ENCODE measurements around the gene MOB3A. TPM values are rescaled to one million over a fixed set of nuclear protein-coding genes. Genes with fewer than 3 reads are reported as not detected.

The MOB3A gene
- polyA plus RNA-seq, 1 donor (not counting 4 experiments of a cell fraction or from before 2014, with no cell fraction given), result 34.2 TPM

DNA sequence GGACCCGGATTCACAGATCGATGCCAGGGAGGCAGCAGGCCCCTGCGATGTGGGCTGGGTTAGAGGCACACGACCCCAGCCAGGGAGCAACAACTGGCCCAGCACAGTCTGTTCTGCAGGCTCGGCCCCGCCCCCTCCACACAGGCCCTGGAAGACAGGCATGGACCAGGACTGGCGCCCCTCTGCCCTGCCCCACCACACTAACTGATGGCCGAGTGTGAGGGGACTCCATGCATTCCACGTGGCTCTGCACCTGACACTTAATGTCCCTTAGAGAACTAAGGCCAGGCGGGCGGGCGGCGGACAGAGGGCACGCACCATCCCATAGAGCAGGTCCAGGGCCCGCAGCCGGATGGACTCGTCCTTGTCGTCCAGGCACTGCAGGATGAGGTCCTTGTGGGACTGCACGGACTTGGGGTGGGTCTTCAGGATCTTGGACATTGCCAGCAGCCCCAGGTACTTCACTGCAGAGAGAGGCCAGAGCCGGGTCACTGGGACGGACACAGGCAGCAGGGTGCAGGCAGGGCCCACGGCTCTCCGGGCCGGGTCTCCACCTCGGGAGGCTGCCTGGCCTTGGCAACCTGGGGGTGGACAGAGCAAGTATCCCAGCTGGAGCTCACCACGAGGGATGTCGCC, 25.4 kb upstream of the MOB3A start:
- Histone ChIP-seq H3K4me1 (ENCODE audit: control insufficient read depth, extremely low read depth, insufficient read depth, low read length) (no peaks in the 10 kb centered on the region), H2AFZ (ENCODE audit: control insufficient read depth, low read length) (no peak overlapping the region), H3K9me1 (ENCODE audit: control insufficient read depth, extremely low read depth, insufficient read depth, low read length) (no peaks in the 10 kb centered on the region), H3K27me3 (ENCODE audit: control insufficient read depth, extremely low read depth, insufficient read depth, low read length) (no peaks in the 10 kb centered on the region), H3K36me3 (ENCODE audit: control insufficient read depth in 2 of 2, extremely low read depth in 1 of 2, insufficient read depth in 2 of 2, low read length in 2 of 2) (peaks cover 41 to 52% of the 10 kb centered on the region in 2 experiments), H3K4me2 (ENCODE audit: control insufficient read depth, extremely low read depth, insufficient read depth, low read depth, low read length) (no peak overlapping the region), H3K9ac (ENCODE audit: control insufficient read depth, extremely low read depth, insufficient read depth, low read length) (no peak overlapping the region), H3K4me3 (ENCODE audit: control insufficient read depth in 2 of 3, extremely low read depth in 1 of 3, insufficient read depth in 2 of 3, low read depth in 1 of 3, low read length in 3 of 3) (no peak overlapping the region), H4K20me1 (ENCODE audit: control insufficient read depth, extremely low read depth, insufficient read depth, low read length) (no peaks in the 10 kb centered on the region), H3K79me2 (ENCODE audit: control insufficient read depth, insufficient read depth, low read length) (peaks cover 2% of the 10 kb centered on the region), H3K9me3 (ENCODE audit: control insufficient read depth, low read depth, low read length) (no peaks in the 10 kb centered on the region), H3K27ac (ENCODE audit: control insufficient read depth, insufficient read depth, low read length) (no peak overlapping the region)
- FAIRE-seq (no peak), DNase-seq (ENCODE audit: low read depth, low spot score) (no peak)
- TF ChIP-seq EZH2 (IDR thresholded peaks at IDR 0.05; ENCODE audit: low read length) (no peak), CTCF (optimal IDR thresholded peaks at IDR 0.05 in 1 of 3, IDR thresholded peaks at IDR 0.05 in 1 of 3, conservative IDR thresholded peaks at IDR 0.05 in 1 of 3; ENCODE audit: extremely low read depth in 1 of 3, insufficient read depth in 2 of 3, low read length in 3 of 3) (no peak)
- dilution Hi-C loops (cut with MboI; ENCODE audit: extremely low pct_ligation_motif_present, low sequenced_read_pairs), result no loop called here

- H3K27me3 ChIP-seq (ENCODE audit: control insufficient read depth, extremely low read depth, insufficient read depth, low read length), result no peaks in the 10 kb centered on the region
- no peak overlapping the region for H3K4me2 ChIP-seq (ENCODE audit: control insufficient read depth, extremely low read depth, insufficient read depth, low read depth, low read length)
- no peak for TF ChIP-seq EZH2 (IDR thresholded peaks at IDR 0.05; ENCODE audit: low read length)
- no peaks in the 10 kb centered on the region for H3K4me1 ChIP-seq (ENCODE audit: control insufficient read depth, extremely low read depth, insufficient read depth, low read length)
- dilution Hi-C loops (cut with MboI; ENCODE audit: extremely low pct_ligation_motif_present, low sequenced_read_pairs), result no loop called here
- H3K9me3 ChIP-seq (ENCODE audit: control insufficient read depth, low read depth, low read length), result no peaks in the 10 kb centered on the region
- H3K4me3 ChIP-seq (ENCODE audit: control insufficient read depth in 2 of 3, extremely low read depth in 1 of 3, insufficient read depth in 2 of 3, low read depth in 1 of 3, low read length in 3 of 3), result no peak overlapping the region
- H3K36me3 ChIP-seq (ENCODE audit: control insufficient read depth in 2 of 2, extremely low read depth in 1 of 2, insufficient read depth in 2 of 2, low read length in 2 of 2), result peaks cover 44 to 53% of the 10 kb centered on the region in 2 experiments
- no peak for DNase-seq (ENCODE audit: low read depth, low spot score)
- H3K9ac ChIP-seq (ENCODE audit: control insufficient read depth, extremely low read depth, insufficient read depth, low read length), result no peak overlapping the region
- H3K79me2 ChIP-seq (ENCODE audit: control insufficient read depth, insufficient read depth, low read length), result peaks cover 2% of the 10 kb centered on the region
- H3K27ac ChIP-seq (ENCODE audit: control insufficient read depth, insufficient read depth, low read length), result no peak overlapping the region
- no peak for FAIRE-seq
- no peak overlapping the region for H2AFZ ChIP-seq (ENCODE audit: control insufficient read depth, low read length)
- H3K9me1 ChIP-seq (ENCODE audit: control insufficient read depth, extremely low read depth, insufficient read depth, low read length), result no peaks in the 10 kb centered on the region
- H4K20me1 ChIP-seq (ENCODE audit: control insufficient read depth, extremely low read depth, insufficient read depth, low read length), result no peaks in the 10 kb centered on the region
These were observed 24.7 kb upstream of the MOB3A start for GRCh38 chr19:2120821-2121220.
